PC-9 (cell line): ENCODE measurements around the gene SDR39U1.

Experiments used
- CTCF ChIP-seq: fragments of 200-600 bp; sonication (generic); conservative IDR thresholded peaks from 2 replicates; pipeline ENCODE4 v1.6.1; 2017; ENCODE audit warnings: mixed run types, antibody characterized with exemption, mild to moderate bottlenecking, moderate library complexity
- EZH2 ChIP-seq: fragments of 200-600 bp; sonication (generic); IDR thresholded peaks from 2 replicates; pipeline ENCODE4 v1.8.0; 2017; ENCODE audit warnings: antibody characterized with exemption, low read depth

GRCh38 chr14:24427537-24428508 is 14.8 kb downstream of the SDR39U1 start:
- TF ChIP-seq CTCF, result no peak
- TF ChIP-seq EZH2, result no peak
